SK-N-SH treated with all-trans-retinoic acid at 6 μM for 48 hours (cell line): ENCODE results near the gene PAQR9.

ENCODE experiments used
- OSR1 ChIP-seq: fragments of 250-450 bp; sonication (Bioruptor Pico); IDR thresholded peaks from 2 replicates; pipeline ENCODE4 v1.8.0; 2022; ENCODE audit warnings: moderate library complexity, mild to moderate bottlenecking, inconsistent platforms
- SNAI2 ChIP-seq: fragments of 250-450 bp; sonication (Bioruptor Pico); IDR thresholded peaks from 2 replicates; pipeline ENCODE4 v1.5.0; 2020; ENCODE audit warnings: mild to moderate bottlenecking, moderate library complexity
- TF ChIP-seq, protein P1 (sequence below): fragments of 250-450 bp; sonication (Bioruptor Pico); IDR thresholded peaks from 2 replicates; pipeline ENCODE4 v1.8.0; 2020; ENCODE audit warnings: mild to moderate bottlenecking, moderate library complexity, borderline replicate concordance
- TF ChIP-seq, protein P2 (sequence below): fragments of 250-450 bp; sonication (Bioruptor Pico); IDR thresholded peaks from 2 replicates; pipeline ENCODE4 v1.5.0; 2020; ENCODE audit warnings: mild to moderate bottlenecking, moderate library complexity
- TF ChIP-seq, protein P3 (sequence below): fragments of 250-450 bp; sonication (Bioruptor Pico); IDR thresholded peaks from 2 replicates; pipeline ENCODE4 v1.5.1; 2020; ENCODE audit warnings: low read depth, mild to moderate bottlenecking, moderate library complexity

DNA sequence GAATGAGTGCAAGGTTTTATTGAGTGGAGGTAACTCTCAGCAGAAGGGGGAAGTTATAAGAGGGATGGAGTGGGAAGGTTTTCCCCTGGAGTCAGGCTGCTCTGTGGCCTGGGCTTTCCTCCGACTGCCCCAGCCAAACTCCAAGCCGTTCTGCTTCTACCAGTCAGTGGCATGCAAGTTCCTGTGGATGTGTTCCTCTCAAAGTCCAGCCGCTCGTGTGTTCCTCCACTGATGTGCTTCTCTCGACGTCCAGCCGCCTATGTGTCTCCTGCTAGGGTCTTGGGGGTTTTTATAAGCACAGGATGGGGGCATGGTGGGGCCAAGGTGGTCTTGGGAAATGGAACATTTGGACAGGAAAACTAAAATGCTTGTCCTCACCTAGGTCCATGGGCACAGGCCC, 28.8 kb upstream of the PAQR9 start:
- TF ChIP-seq, protein P1, sequence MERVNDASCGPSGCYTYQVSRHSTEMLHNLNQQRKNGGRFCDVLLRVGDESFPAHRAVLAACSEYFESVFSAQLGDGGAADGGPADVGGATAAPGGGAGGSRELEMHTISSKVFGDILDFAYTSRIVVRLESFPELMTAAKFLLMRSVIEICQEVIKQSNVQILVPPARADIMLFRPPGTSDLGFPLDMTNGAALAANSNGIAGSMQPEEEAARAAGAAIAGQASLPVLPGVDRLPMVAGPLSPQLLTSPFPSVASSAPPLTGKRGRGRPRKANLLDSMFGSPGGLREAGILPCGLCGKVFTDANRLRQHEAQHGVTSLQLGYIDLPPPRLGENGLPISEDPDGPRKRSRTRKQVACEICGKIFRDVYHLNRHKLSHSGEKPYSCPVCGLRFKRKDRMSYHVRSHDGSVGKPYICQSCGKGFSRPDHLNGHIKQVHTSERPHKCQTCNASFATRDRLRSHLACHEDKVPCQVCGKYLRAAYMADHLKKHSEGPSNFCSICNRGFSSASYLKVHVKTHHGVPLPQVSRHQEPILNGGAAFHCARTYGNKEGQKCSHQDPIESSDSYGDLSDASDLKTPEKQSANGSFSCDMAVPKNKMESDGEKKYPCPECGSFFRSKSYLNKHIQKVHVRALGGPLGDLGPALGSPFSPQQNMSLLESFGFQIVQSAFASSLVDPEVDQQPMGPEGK (CRISPR knock-in tag) = no peak
- TF ChIP-seq, protein P2, sequence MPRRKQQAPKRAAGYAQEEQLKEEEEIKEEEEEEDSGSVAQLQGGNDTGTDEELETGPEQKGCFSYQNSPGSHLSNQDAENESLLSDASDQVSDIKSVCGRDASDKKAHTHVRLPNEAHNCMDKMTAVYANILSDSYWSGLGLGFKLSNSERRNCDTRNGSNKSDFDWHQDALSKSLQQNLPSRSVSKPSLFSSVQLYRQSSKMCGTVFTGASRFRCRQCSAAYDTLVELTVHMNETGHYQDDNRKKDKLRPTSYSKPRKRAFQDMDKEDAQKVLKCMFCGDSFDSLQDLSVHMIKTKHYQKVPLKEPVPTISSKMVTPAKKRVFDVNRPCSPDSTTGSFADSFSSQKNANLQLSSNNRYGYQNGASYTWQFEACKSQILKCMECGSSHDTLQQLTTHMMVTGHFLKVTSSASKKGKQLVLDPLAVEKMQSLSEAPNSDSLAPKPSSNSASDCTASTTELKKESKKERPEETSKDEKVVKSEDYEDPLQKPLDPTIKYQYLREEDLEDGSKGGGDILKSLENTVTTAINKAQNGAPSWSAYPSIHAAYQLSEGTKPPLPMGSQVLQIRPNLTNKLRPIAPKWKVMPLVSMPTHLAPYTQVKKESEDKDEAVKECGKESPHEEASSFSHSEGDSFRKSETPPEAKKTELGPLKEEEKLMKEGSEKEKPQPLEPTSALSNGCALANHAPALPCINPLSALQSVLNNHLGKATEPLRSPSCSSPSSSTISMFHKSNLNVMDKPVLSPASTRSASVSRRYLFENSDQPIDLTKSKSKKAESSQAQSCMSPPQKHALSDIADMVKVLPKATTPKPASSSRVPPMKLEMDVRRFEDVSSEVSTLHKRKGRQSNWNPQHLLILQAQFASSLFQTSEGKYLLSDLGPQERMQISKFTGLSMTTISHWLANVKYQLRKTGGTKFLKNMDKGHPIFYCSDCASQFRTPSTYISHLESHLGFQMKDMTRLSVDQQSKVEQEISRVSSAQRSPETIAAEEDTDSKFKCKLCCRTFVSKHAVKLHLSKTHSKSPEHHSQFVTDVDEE (CRISPR knock-in tag) = no peak
- TF ChIP-seq SNAI2 (CRISPR knock-in tag) = no peak
- TF ChIP-seq OSR1 (CRISPR knock-in tag) = no peak
- TF ChIP-seq, protein P3, sequence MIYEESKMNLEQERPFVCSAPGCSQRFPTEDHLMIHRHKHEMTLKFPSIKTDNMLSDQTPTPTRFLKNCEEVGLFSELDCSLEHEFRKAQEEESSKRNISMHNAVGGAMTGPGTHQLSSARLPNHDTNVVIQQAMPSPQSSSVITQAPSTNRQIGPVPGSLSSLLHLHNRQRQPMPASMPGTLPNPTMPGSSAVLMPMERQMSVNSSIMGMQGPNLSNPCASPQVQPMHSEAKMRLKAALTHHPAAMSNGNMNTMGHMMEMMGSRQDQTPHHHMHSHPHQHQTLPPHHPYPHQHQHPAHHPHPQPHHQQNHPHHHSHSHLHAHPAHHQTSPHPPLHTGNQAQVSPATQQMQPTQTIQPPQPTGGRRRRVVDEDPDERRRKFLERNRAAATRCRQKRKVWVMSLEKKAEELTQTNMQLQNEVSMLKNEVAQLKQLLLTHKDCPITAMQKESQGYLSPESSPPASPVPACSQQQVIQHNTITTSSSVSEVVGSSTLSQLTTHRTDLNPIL (CRISPR knock-in tag) = no peak
